Gastroesophageal sphincter (tissue), 3 donors: ENCODE measurements around the gene PHACTR1.

Experiments
- CTCF ChIP-seq, 4 experiments: fragments of 200-600 bp in 2 of 4; fragments of 450-650 bp in 2 of 4; sonication (generic) in 1 of 4; IDR thresholded peaks; one replicate each; pipeline ENCODE4 v1.5.1; 2017 to 2019; ENCODE audit warnings: antibody characterized with exemption in 4 of 4, mild to moderate bottlenecking in 2 of 4, moderate library complexity in 2 of 4
- EP300 ChIP-seq: sonication (generic); formaldehyde crosslinking; IDR thresholded peaks from one replicate; pipeline ENCODE4 v1.6.1; 2017; ENCODE audit warnings: antibody characterized with exemption, mild to moderate bottlenecking
- POLR2A ChIP-seq, 2 donors: fragments of 450-650 bp; IDR thresholded peaks; one replicate each; pipeline ENCODE4 v1.6.1; 2017; ENCODE audit warnings: antibody characterized with exemption in 2 of 2, mild to moderate bottlenecking in 2 of 2, moderate library complexity in 1 of 2
- POLR2AphosphoS5 ChIP-seq: sonication (generic); formaldehyde crosslinking; IDR thresholded peaks from one replicate; pipeline ENCODE4 v1.6.1; 2017; ENCODE audit warnings: antibody characterized with exemption

DNA sequence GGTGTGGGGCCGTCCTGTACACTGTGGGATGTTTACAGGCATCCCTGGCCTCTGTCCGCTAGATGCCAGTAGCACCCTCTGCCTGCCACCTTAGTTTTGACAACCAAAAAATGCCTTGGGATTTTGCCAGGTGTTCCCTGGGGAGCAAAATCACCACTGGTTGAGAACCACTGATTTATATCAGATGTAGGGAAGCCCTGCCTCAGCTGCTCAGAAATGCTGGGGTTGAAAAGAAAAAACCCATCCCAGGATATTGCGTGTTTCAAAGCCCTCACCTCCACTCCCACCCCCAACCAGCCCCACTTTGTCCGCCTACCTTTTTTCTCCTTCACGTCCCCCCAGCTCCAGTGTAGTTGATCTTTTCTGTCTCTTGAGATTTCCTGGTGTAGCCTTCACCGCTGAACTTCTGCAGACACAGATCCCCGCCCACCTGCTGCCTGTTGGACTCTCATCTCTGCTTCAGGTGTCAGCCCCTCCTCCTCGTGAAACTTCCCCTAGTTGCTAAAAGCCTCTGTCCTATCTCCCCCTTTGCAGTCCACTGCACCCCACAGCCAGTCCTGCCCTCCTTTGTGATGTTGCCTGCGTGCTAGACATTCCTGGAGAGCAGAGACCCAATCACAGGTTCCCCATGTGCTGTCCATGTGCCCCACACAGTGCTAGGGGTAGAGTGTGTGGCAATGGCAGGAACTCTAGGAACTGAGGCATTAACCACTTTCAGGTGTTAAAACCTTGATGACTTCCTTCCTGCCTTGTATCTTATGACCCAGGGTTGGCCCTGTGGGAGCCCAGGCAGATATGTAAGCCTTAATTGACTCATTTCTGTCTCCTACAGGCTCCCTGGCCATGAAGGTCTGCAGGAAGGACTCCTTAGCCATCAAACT lies 512.9 kb downstream of the PHACTR1 start:
- no peak for TF ChIP-seq CTCF (IDR thresholded peaks at IDR 0.05)
- TF ChIP-seq POLR2A (IDR thresholded peaks at IDR 0.05): no peak
- no peak for TF ChIP-seq POLR2AphosphoS5
- no peak for TF ChIP-seq EP300
